ENCODE measurements around the gene GLIPR1.

GLIPR1 gene

GRCh38 chr12:75549989-75550388 lies 69.4 kb downstream of the GLIPR1 start:
- Mint-ChIP-seq H3K36me3 (ENCODE audit: low read depth) (no peaks in the 10 kb centered on the region), H3K4me3 (no peak overlapping the region), H3K9me3 (no peaks in the 10 kb centered on the region), H3K4me1 (peaks cover 56% of the 10 kb centered on the region), H3K27ac (peak overlapping the region; percentile 29), H3K27me3 (ENCODE audit: low read depth, poor library complexity) (peaks cover 7% of the 10 kb centered on the region)
- TF ChIP-seq CTCF (IDR thresholded peaks at IDR 0.05) = no peak
- DNase-seq = no peak

- H3K4me1 Mint-ChIP-seq = peaks cover 60% of the 10 kb centered on the region
- no peaks in the 10 kb centered on the region for H3K36me3 Mint-ChIP-seq (ENCODE audit: low read depth)
- no peaks in the 10 kb centered on the region for H3K9me3 Mint-ChIP-seq
- H3K4me3 Mint-ChIP-seq = no peak overlapping the region
- H3K27ac Mint-ChIP-seq = peak overlapping the region; percentile 29
- DNase-seq = no peak
- H3K27me3 Mint-ChIP-seq (ENCODE audit: low read depth, poor library complexity) = peaks cover 4% of the 10 kb centered on the region
- TF ChIP-seq CTCF (IDR thresholded peaks at IDR 0.05) = no peak
Observed at GRCh38 chr12:75550401-75551240, 70.1 kb downstream of the GLIPR1 start.

GRCh38 chr12:75551477-75551876 lies 70.9 kb downstream of the GLIPR1 start:
- no peak overlapping the region for H3K4me3 Mint-ChIP-seq
- no peak for DNase-seq
- no peak overlapping the region for H3K27ac Mint-ChIP-seq
- H3K4me1 Mint-ChIP-seq = peaks cover 57% of the 10 kb centered on the region
- no peaks in the 10 kb centered on the region for H3K36me3 Mint-ChIP-seq (ENCODE audit: low read depth)
- H3K9me3 Mint-ChIP-seq = no peaks in the 10 kb centered on the region
- peaks cover 4% of the 10 kb centered on the region for H3K27me3 Mint-ChIP-seq (ENCODE audit: low read depth, poor library complexity)
- TF ChIP-seq CTCF (IDR thresholded peaks at IDR 0.05) = no peak

DNA sequence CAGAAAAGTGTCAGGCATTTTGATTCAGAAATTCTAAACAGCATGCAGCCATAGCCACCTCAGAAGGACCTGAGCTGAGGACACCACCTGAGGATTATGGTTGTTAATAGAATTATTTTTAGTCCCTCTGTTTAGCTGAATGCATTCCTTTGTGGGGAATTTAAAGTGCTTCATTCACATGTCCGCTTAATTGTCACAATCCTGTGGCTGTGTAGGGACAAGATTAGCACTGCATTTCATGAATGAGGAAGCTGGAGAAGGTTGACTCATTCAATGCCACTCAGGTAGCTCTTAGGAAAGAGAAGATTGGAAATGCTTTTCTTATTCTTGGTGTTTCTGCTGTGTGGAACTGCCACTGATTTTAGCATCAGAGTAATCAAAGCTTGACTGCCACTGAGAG lies 72.8 kb downstream of the GLIPR1 start:
- Mint-ChIP-seq H3K36me3 (ENCODE audit: low read depth) (no peaks in the 10 kb centered on the region), H3K4me3 (no peak overlapping the region), H3K27ac (no peak overlapping the region), H3K9me3 (no peaks in the 10 kb centered on the region), H3K4me1 (peaks cover 71% of the 10 kb centered on the region), H3K27me3 (ENCODE audit: low read depth, poor library complexity) (peaks cover 8% of the 10 kb centered on the region)
- DNase-seq = no peak
- no peak for TF ChIP-seq CTCF (IDR thresholded peaks at IDR 0.05)
